ENCODE results near the gene PTTG1.

Gene PTTG1

GRCh38 chr5:160421625-160422258, at the start of gene PTTG1:
Gene PTTG1, plus strand, starts transcription at chr5:160421855. Its CDS starts 458 bp downstream, at chr5:160422313.
- no peak for TF ChIP-seq CTCF (IDR thresholded peaks at IDR 0.05)
- H3K36me3 Mint-ChIP-seq (ENCODE audit: low read depth) = peaks cover 15% of the 10 kb centered on the region
- H3K4me1 Mint-ChIP-seq = peaks cover 86% of the 10 kb centered on the region
- DNase-seq = peak; percentile 98
- no peaks in the 10 kb centered on the region for H3K27me3 Mint-ChIP-seq (ENCODE audit: low read depth, poor library complexity)
- peak within 1 kb of the TSS; percentile 88 for H3K4me3 Mint-ChIP-seq
- H3K27ac Mint-ChIP-seq = peak within 1 kb of the TSS; percentile 88
- H3K9me3 Mint-ChIP-seq = no peaks in the 10 kb centered on the region

- Mint-ChIP-seq H3K4me1 (no peaks in the 10 kb centered on the region), H3K36me3 (ENCODE audit: low read depth) (no peaks in the 10 kb centered on the region), H3K27me3 (ENCODE audit: low read depth, poor library complexity) (peaks cover 60% of the 10 kb centered on the region), H3K9me3 (no peaks in the 10 kb centered on the region), H3K4me3 (no peak overlapping the region), H3K27ac (no peak overlapping the region)
- no peak for DNase-seq
- TF ChIP-seq CTCF (IDR thresholded peaks at IDR 0.05) = no peak
Observed at GRCh38 chr5:160375166-160375565, 46.5 kb upstream of the PTTG1 start.

- H3K4me1 Mint-ChIP-seq = no peaks in the 10 kb centered on the region
- no peaks in the 10 kb centered on the region for H3K36me3 Mint-ChIP-seq (ENCODE audit: low read depth)
- no peak for DNase-seq
- H3K27me3 Mint-ChIP-seq (ENCODE audit: low read depth, poor library complexity) = peaks cover 55% of the 10 kb centered on the region
- H3K27ac Mint-ChIP-seq = no peak overlapping the region
- H3K9me3 Mint-ChIP-seq = no peaks in the 10 kb centered on the region
- TF ChIP-seq CTCF (IDR thresholded peaks at IDR 0.05) = no peak
- H3K4me3 Mint-ChIP-seq = no peak overlapping the region
Observed at GRCh38 chr5:160375701-160376100, 46.0 kb upstream of the PTTG1 start.

GRCh38 chr5:160376416-160376815, 45.2 kb upstream of the PTTG1 start:
- Mint-ChIP-seq H3K9me3 (no peaks in the 10 kb centered on the region), H3K27me3 (ENCODE audit: low read depth, poor library complexity) (peaks cover 48% of the 10 kb centered on the region), H3K4me1 (no peaks in the 10 kb centered on the region), H3K27ac (no peak overlapping the region), H3K36me3 (ENCODE audit: low read depth) (no peaks in the 10 kb centered on the region), H3K4me3 (no peak overlapping the region)
- TF ChIP-seq CTCF (IDR thresholded peaks at IDR 0.05) = no peak
- no peak for DNase-seq

- no peaks in the 10 kb centered on the region for H3K4me1 Mint-ChIP-seq
- no peak for TF ChIP-seq CTCF (IDR thresholded peaks at IDR 0.05)
Observed at GRCh38 chr5:160377651-160378050, 44.0 kb upstream of the PTTG1 start.

GRCh38 chr5:160378330-160378729, 43.3 kb upstream of the PTTG1 start:
- Mint-ChIP-seq H3K4me1 (no peaks in the 10 kb centered on the region), H3K4me3 (no peak overlapping the region), H3K27me3 (ENCODE audit: low read depth, poor library complexity) (peaks cover 31% of the 10 kb centered on the region), H3K27ac (no peak overlapping the region), H3K9me3 (no peaks in the 10 kb centered on the region), H3K36me3 (ENCODE audit: low read depth) (no peaks in the 10 kb centered on the region)
- DNase-seq = no peak
- no peak for TF ChIP-seq CTCF (IDR thresholded peaks at IDR 0.05)

More at GRCh38 chr5:160377651-160378050, 44.0 kb upstream of the PTTG1 start:
- Mint-ChIP-seq H3K27me3 (ENCODE audit: low read depth, poor library complexity) (peaks cover 37% of the 10 kb centered on the region), H3K4me3 (no peak overlapping the region), H3K9me3 (no peaks in the 10 kb centered on the region), H3K36me3 (ENCODE audit: low read depth) (no peaks in the 10 kb centered on the region), H3K27ac (no peak overlapping the region)
- DNase-seq = no peak
